ENCODE measurements around the gene SFMBT2.
A peak's percentile ranks its signal among the peaks of the same experiment; 100 is the strongest.

- TF ChIP-seq EZH2phosphoT487 (IDR thresholded peaks at IDR 0.05; ENCODE audit: borderline replicate concordance, low read depth, low read length) (no peak), CTCF (conservative IDR thresholded peaks at IDR 0.05; ENCODE audit: low read length) (peak; percentile 37)
Measured at GRCh38 chr10:7218968-7219367, 191.9 kb downstream of the SFMBT2 start.

All from OCI-LY7 (cell line).